ENCODE results near the gene ITGAE.

Gene ITGAE

GRCh38 chr17:3828151-3828851, 27.3 kb upstream of the ITGAE start:
- no peak for TF ChIP-seq ZNF274 (IDR thresholded peaks at IDR 0.05; ENCODE audit: low read depth, low read length)
- no peak overlapping the region for H3K4me3 ChIP-seq (ENCODE audit: low read length)

GRCh38 chr17:3827124-3827773, 26.3 kb upstream of the ITGAE start:
- H3K4me3 ChIP-seq (ENCODE audit: low read length): no peak overlapping the region
- TF ChIP-seq ZNF274 (IDR thresholded peaks at IDR 0.05; ENCODE audit: low read depth, low read length): no peak

GRCh38 chr17:3826191-3826590, 25.2 kb upstream of the ITGAE start:
- TF ChIP-seq ZNF274 (IDR thresholded peaks at IDR 0.05; ENCODE audit: low read depth, low read length): no peak

GRCh38 chr17:3821101-3821500, 20.1 kb upstream of the ITGAE start:
- no peak overlapping the region for H3K4me3 ChIP-seq (ENCODE audit: low read length)
- TF ChIP-seq ZNF274 (IDR thresholded peaks at IDR 0.05; ENCODE audit: low read depth, low read length): no peak

More at GRCh38 chr17:3826191-3826590, 25.2 kb upstream of the ITGAE start:
- no peak overlapping the region for H3K4me3 ChIP-seq (ENCODE audit: low read length)

GRCh38 chr17:3818786-3819185, 17.8 kb upstream of the ITGAE start:
- H3K4me3 ChIP-seq (ENCODE audit: low read length): no peak overlapping the region
- no peak for TF ChIP-seq ZNF274 (IDR thresholded peaks at IDR 0.05; ENCODE audit: low read depth, low read length)

- no peak for TF ChIP-seq ZNF274 (IDR thresholded peaks at IDR 0.05; ENCODE audit: low read depth, low read length)
These were observed 17.0 kb upstream of the ITGAE start for GRCh38 chr17:3817851-3818605.

GRCh38 chr17:3815925-3816324, 14.9 kb upstream of the ITGAE start:
- no peak for TF ChIP-seq ZNF274 (IDR thresholded peaks at IDR 0.05; ENCODE audit: low read depth, low read length)
- no peak overlapping the region for H3K4me3 ChIP-seq (ENCODE audit: low read length)

More at GRCh38 chr17:3817851-3818605, 17.0 kb upstream of the ITGAE start:
- no peak overlapping the region for H3K4me3 ChIP-seq (ENCODE audit: low read length)

GRCh38 chr17:3815122-3815521, 14.1 kb upstream of the ITGAE start:
- H3K4me3 ChIP-seq (ENCODE audit: low read length): no peak overlapping the region
- TF ChIP-seq ZNF274 (IDR thresholded peaks at IDR 0.05; ENCODE audit: low read depth, low read length): no peak

- H3K4me3 ChIP-seq (ENCODE audit: low read length): no peak overlapping the region
- TF ChIP-seq ZNF274 (IDR thresholded peaks at IDR 0.05; ENCODE audit: low read depth, low read length): no peak
These were observed 13.4 kb upstream of the ITGAE start for GRCh38 chr17:3814361-3814760.

- H3K4me3 ChIP-seq (ENCODE audit: low read length): no peak overlapping the region
- TF ChIP-seq ZNF274 (IDR thresholded peaks at IDR 0.05; ENCODE audit: low read depth, low read length): no peak
These were observed 12.2 kb upstream of the ITGAE start for GRCh38 chr17:3813171-3813570.

- TF ChIP-seq ZNF274 (IDR thresholded peaks at IDR 0.05; ENCODE audit: low read depth, low read length): no peak
- H3K4me3 ChIP-seq (ENCODE audit: low read length): no peak overlapping the region
These were observed 11.8 kb upstream of the ITGAE start for GRCh38 chr17:3812771-3813170.

GRCh38 chr17:3812284-3812683, 11.3 kb upstream of the ITGAE start:
- no peak overlapping the region for H3K4me3 ChIP-seq (ENCODE audit: low read length)
- no peak for TF ChIP-seq ZNF274 (IDR thresholded peaks at IDR 0.05; ENCODE audit: low read depth, low read length)

- no peak overlapping the region for H3K4me3 ChIP-seq (ENCODE audit: low read length)
- TF ChIP-seq ZNF274 (IDR thresholded peaks at IDR 0.05; ENCODE audit: low read depth, low read length): no peak
These were observed 9.0 kb upstream of the ITGAE start for GRCh38 chr17:3810019-3810418.

GRCh38 chr17:3809135-3809534, 8.1 kb upstream of the ITGAE start:
- H3K4me3 ChIP-seq (ENCODE audit: low read length): no peak overlapping the region
- no peak for TF ChIP-seq ZNF274 (IDR thresholded peaks at IDR 0.05; ENCODE audit: low read depth, low read length)

GRCh38 chr17:3808701-3809100, 7.7 kb upstream of the ITGAE start:
- TF ChIP-seq ZNF274 (IDR thresholded peaks at IDR 0.05; ENCODE audit: low read depth, low read length): no peak
- no peak overlapping the region for H3K4me3 ChIP-seq (ENCODE audit: low read length)

Data from GM08714 (cell line).